Trophoblast cell (in vitro differentiated cells and primary cell): ENCODE data around the gene ARHGAP6.

Experiments used
- DNase-seq, 2 donors: peaks; one replicate each; pipeline ENCODE4 v3.0.0-alpha.2; 2016
- H2AFZ ChIP-seq: 2 replicates; pipeline ENCODE4 v1.6.1; 2013; ENCODE audit warnings: low read length, moderate library complexity, mild to moderate bottlenecking; ENCODE audit not compliant: insufficient read depth, poor library complexity
- H2AK5ac ChIP-seq: 2 replicates; pipeline ENCODE4 v1.6.1; 2013; ENCODE audit warnings: mild to moderate bottlenecking, low read length
- H2BK120ac ChIP-seq: 2 replicates; pipeline ENCODE4 v1.6.1; 2013; ENCODE audit warnings: low read length, mild to moderate bottlenecking, moderate library complexity; ENCODE audit not compliant: insufficient read depth, poor library complexity
- H2BK12ac ChIP-seq: 2 replicates; pipeline ENCODE4 v1.6.1; 2013; ENCODE audit warnings: mild to moderate bottlenecking, low read length, moderate library complexity
- H2BK5ac ChIP-seq: 2 replicates; pipeline ENCODE4 v1.6.1; 2013; ENCODE audit warnings: low read length, low read depth, moderate library complexity, mild to moderate bottlenecking; ENCODE audit not compliant: poor library complexity
- H3K14ac ChIP-seq: 2 replicates; pipeline ENCODE4 v1.6.1; 2013; ENCODE audit warnings: mild to moderate bottlenecking, low read length
- H3K18ac ChIP-seq: 2 replicates; pipeline ENCODE4 v1.6.1; 2013; ENCODE audit warnings: mild to moderate bottlenecking, low read length
- H3K23ac ChIP-seq: 2 replicates; pipeline ENCODE4 v1.6.1; 2013; ENCODE audit warnings: low read length
- H3K27ac ChIP-seq: 2 replicates; pipeline ENCODE4 v1.5.1; 2013; ENCODE audit warnings: low read depth, mild to moderate bottlenecking, inconsistent platforms, low read length, moderate library complexity
- H3K27me3 ChIP-seq: 2 replicates; pipeline ENCODE4 v1.6.1; 2013; ENCODE audit warnings: inconsistent platforms, mild to moderate bottlenecking, low read length, moderate library complexity; ENCODE audit not compliant: insufficient read depth
- H3K36me3 ChIP-seq, 2 experiments: 1 replicate in 1 of 2; 2 replicates in 1 of 2; pipeline ENCODE4 v1.6.1; 2013; ENCODE audit warnings: low read length in 2 of 2, mild to moderate bottlenecking in 2 of 2, moderate library complexity in 1 of 2; ENCODE audit not compliant: insufficient read depth in 2 of 2, control insufficient read depth in 1 of 2
- H3K4ac ChIP-seq: 2 replicates; pipeline ENCODE4 v1.6.1; 2013; ENCODE audit warnings: low read depth, mild to moderate bottlenecking, low read length, moderate library complexity
- H3K4me1 ChIP-seq, 2 experiments: 1 replicate in 1 of 2; 2 replicates in 1 of 2; pipeline ENCODE4 v1.6.1; 2013; ENCODE audit warnings: low read length in 2 of 2, mild to moderate bottlenecking in 2 of 2, moderate library complexity in 1 of 2; ENCODE audit not compliant: insufficient read depth in 2 of 2, control insufficient read depth in 1 of 2
- H3K4me2 ChIP-seq: 2 replicates; pipeline ENCODE4 v1.6.1; 2013; ENCODE audit warnings: inconsistent platforms, mild to moderate bottlenecking, low read length, moderate library complexity
- H3K4me3 ChIP-seq: 2 replicates; pipeline ENCODE4 v1.5.1; 2013; ENCODE audit warnings: mild to moderate bottlenecking, low read depth, low read length, inconsistent platforms
- H3K79me1 ChIP-seq: one replicate; pipeline ENCODE4 v1.6.1; 2013; ENCODE audit warnings: low read length
- H3K79me2 ChIP-seq: 2 replicates; pipeline ENCODE4 v1.6.1; 2013; ENCODE audit warnings: low read length, mild to moderate bottlenecking; ENCODE audit not compliant: control insufficient read depth, insufficient read depth, poor library complexity
- H3K9ac ChIP-seq: 2 replicates; pipeline ENCODE4 v1.6.1; 2013; ENCODE audit warnings: mild to moderate bottlenecking, low read length
- H3K9me3 ChIP-seq: 2 replicates; pipeline ENCODE4 v1.6.1; 2013; ENCODE audit warnings: low read depth, mild to moderate bottlenecking, control low read depth, inconsistent platforms, low read length; ENCODE audit not compliant: insufficient read depth
- H4K12ac ChIP-seq: 2 replicates; pipeline ENCODE4 v1.6.1; 2013; ENCODE audit warnings: low read depth, mild to moderate bottlenecking, low read length, moderate library complexity
- H4K8ac ChIP-seq: 2 replicates; pipeline ENCODE4 v1.6.1; 2013; ENCODE audit warnings: low read depth, mild to moderate bottlenecking, low read length, moderate library complexity
- H4K91ac ChIP-seq: one replicate; pipeline ENCODE4 v1.6.1; 2013; ENCODE audit warnings: low read depth, mild to moderate bottlenecking, low read length, moderate library complexity
- WGBS: extraction: QIAGEN DNeasy Blood & Tissue Kit; methylation state at CpG from one replicate; pipeline ENCODE4 v1.1.7; 2013; ENCODE audit warnings: missing lambda C conversion rate; ENCODE audit not compliant: insufficient read length, insufficient coverage; ENCODE audit errors: extremely low coverage; 5-methylcytosine and 5-hydroxymethylcytosine counted together

The ARHGAP6 gene

DNA sequence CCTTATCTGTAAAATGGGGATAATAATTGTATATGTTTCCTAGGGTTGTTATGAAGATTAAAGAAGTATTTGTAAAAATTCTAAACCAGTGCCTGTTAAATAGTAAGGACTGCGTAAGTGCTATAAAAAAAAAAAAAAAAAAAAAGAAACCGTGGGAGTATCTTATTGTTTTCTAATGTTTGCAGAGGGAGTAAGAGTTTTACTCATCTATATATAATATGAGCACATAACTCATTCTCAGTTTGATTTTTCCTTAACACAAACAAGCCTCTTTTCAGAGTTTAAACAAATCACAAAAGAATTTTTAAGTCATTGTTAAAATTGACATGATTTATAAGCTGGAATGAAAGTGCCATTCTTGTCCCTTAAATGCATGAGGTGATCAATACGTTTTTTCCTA lies 267.6 kb downstream of the ARHGAP6 start:
- DNase-seq = no peak
- H3K79me1 ChIP-seq = no peaks in the 10 kb centered on the region
- no peaks in the 10 kb centered on the region for H3K27me3 ChIP-seq
- no peak overlapping the region for H3K4me3 ChIP-seq
- no peak overlapping the region for H3K9ac ChIP-seq
- H2AFZ ChIP-seq = no peak overlapping the region
- no peak overlapping the region for H2BK120ac ChIP-seq
- H3K27ac ChIP-seq = no peak overlapping the region
- no peak overlapping the region for H4K91ac ChIP-seq
- no peak overlapping the region for H3K18ac ChIP-seq
- WGBS = no CpG with 5 or more reads among the region's 3 CpGs
- H2BK12ac ChIP-seq = no peak overlapping the region
- no peaks in the 10 kb centered on the region for H3K4me1 ChIP-seq
- no peak overlapping the region for H3K14ac ChIP-seq
- H4K12ac ChIP-seq = no peak overlapping the region
- no peak overlapping the region for H2AK5ac ChIP-seq
- no peak overlapping the region for H3K4me2 ChIP-seq
- H3K23ac ChIP-seq = no peak overlapping the region
- H4K8ac ChIP-seq = no peak overlapping the region
- H3K9me3 ChIP-seq = no peaks in the 10 kb centered on the region
- H3K4ac ChIP-seq = no peak overlapping the region
- no peaks in the 10 kb centered on the region for H3K79me2 ChIP-seq
- H2BK5ac ChIP-seq = no peak overlapping the region
- no peaks in the 10 kb centered on the region for H3K36me3 ChIP-seq

DNA sequence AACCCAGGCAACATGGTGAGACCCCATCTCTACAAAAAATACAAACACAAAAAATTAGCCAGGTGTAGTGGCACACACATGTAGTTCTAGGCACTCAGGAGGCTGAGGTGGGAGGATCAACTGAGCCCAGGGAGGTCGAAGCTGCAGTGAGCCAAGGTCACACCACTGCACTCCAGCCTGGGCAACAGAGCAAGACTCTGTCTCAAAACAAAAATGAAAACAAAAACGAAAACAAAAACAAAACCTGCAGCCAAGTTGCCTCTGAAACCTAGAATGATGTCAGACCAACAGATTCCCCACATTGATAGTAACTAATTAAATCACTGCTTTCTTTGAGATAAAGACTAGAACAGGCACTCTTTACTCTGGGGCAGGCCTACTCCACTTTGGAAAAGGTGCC lies 268.0 kb downstream of the ARHGAP6 start:
- Histone ChIP-seq H3K4ac (no peak overlapping the region), H4K91ac (no peak overlapping the region), H3K4me3 (no peak overlapping the region), H3K14ac (no peak overlapping the region), H2AFZ (no peak overlapping the region), H3K36me3 (no peaks in the 10 kb centered on the region), H2AK5ac (no peak overlapping the region), H3K4me2 (no peak overlapping the region), H3K27me3 (no peaks in the 10 kb centered on the region), H2BK5ac (no peak overlapping the region), H4K12ac (no peak overlapping the region), H3K9me3 (no peaks in the 10 kb centered on the region), H4K8ac (no peak overlapping the region), H2BK12ac (no peak overlapping the region), H3K27ac (no peak overlapping the region), H3K18ac (no peak overlapping the region), H3K79me1 (no peaks in the 10 kb centered on the region), H2BK120ac (no peak overlapping the region), H3K23ac (no peak overlapping the region), H3K79me2 (no peaks in the 10 kb centered on the region), H3K4me1 (no peaks in the 10 kb centered on the region), H3K9ac (no peak overlapping the region)
- no peak for DNase-seq
- no CpG with 5 or more reads among the region's 2 CpGs for WGBS

DNA sequence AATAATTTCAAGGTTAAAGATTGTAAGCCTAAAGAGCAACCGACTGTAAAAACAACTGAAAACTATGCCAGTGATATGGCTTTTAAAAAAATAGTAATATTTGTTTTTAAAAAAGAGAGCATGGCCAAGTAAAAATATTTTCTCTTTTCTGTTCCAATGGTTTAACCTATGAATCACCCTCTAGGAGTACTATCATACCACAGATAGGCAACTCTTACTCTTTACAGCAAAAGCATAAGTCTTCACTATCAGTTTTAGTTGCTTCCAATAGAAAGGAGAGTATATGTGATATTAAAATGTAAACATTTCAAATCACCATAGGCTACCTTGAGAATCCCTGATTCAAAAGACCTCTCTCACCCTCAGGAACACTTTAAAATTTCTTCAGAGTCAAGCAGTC lies 269.9 kb downstream of the ARHGAP6 start:
- no peak overlapping the region for H4K12ac ChIP-seq
- no peak overlapping the region for H3K14ac ChIP-seq
- H3K4me1 ChIP-seq = no peaks in the 10 kb centered on the region
- H3K4me2 ChIP-seq = no peak overlapping the region
- no peaks in the 10 kb centered on the region for H3K27me3 ChIP-seq
- no peak overlapping the region for H3K18ac ChIP-seq
- H3K9ac ChIP-seq = no peak overlapping the region
- H3K36me3 ChIP-seq = no peaks in the 10 kb centered on the region
- H3K79me2 ChIP-seq = no peaks in the 10 kb centered on the region
- DNase-seq = no peak
- no peak overlapping the region for H2BK12ac ChIP-seq
- H2AK5ac ChIP-seq = no peak overlapping the region
- H4K8ac ChIP-seq = no peak overlapping the region
- no peak overlapping the region for H3K27ac ChIP-seq
- no peak overlapping the region for H2BK120ac ChIP-seq
- no peaks in the 10 kb centered on the region for H3K79me1 ChIP-seq
- no peaks in the 10 kb centered on the region for H3K9me3 ChIP-seq
- no peak overlapping the region for H2AFZ ChIP-seq
- H3K4ac ChIP-seq = no peak overlapping the region
- H3K4me3 ChIP-seq = no peak overlapping the region
- no CpG with 5 or more reads among the region's 1 CpG for WGBS
- no peak overlapping the region for H3K23ac ChIP-seq
- no peak overlapping the region for H2BK5ac ChIP-seq
- no peak overlapping the region for H4K91ac ChIP-seq

DNA sequence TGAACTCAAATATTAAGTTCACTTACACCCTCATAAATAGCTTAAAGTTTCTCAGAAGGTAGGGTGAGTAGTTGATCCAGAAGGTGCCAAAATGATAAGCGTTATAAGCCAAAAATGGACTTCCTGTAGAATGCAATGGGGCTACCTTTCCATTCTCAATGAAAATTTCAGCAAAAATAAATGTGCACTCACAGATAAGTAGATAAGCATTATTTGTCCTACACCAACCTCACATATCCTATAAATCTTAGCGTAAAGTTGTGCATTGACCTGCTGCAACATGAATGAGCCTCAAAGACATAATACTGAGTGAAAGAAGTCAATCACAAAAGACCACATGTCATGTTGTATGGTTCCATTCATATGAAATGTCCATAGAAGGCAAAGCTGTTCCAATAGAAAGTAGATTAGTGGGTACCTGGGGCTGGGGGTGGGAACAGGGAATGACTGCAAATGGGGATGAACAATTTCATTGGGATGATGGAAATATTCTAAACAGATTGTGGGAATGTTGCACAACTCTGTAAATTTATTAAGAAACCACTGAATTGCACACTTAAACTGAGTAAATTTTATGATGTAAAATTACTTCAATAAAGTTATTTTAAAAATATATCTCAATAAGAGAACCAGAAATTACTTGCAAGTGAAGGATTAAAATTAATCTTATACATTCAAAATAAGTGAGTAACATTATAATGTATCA lies 271.6 kb downstream of the ARHGAP6 start:
- Histone ChIP-seq H4K91ac (no peak overlapping the region), H4K12ac (no peak overlapping the region), H2BK12ac (no peak overlapping the region), H2BK5ac (no peak overlapping the region), H3K27me3 (no peaks in the 10 kb centered on the region), H3K79me2 (no peaks in the 10 kb centered on the region), H3K4ac (no peak overlapping the region), H4K8ac (no peak overlapping the region), H3K4me2 (no peak overlapping the region), H3K79me1 (no peaks in the 10 kb centered on the region), H3K4me3 (no peak overlapping the region), H3K9ac (no peak overlapping the region), H3K9me3 (no peaks in the 10 kb centered on the region), H2AK5ac (no peak overlapping the region), H2AFZ (no peak overlapping the region), H3K14ac (no peak overlapping the region), H3K18ac (no peak overlapping the region), H3K4me1 (no peaks in the 10 kb centered on the region), H2BK120ac (no peak overlapping the region), H3K36me3 (no peaks in the 10 kb centered on the region), H3K27ac (no peak overlapping the region), H3K23ac (no peak overlapping the region)
- DNase-seq = no peak
- WGBS = no CpG with 5 or more reads among the region's 2 CpGs
